Body of pancreas (tissue), 4 donors: Measurements from ENCODE around the gene TRPM2.

Experiments
- CTCF ChIP-seq, 7 experiments: fragments of 450-650 bp in 4 of 7; fragments of 200-600 bp in 3 of 7; sonication (generic) in 3 of 7; IDR thresholded peaks; one replicate each; pipeline ENCODE4 v1.5.1; 2016 to 2019; ENCODE audit warnings: antibody characterized with exemption in 7 of 7
- POLR2A ChIP-seq, 3 donors: fragments of 450-650 bp; IDR thresholded peaks; one replicate each; pipeline ENCODE4 v1.6.1; 2016; ENCODE audit warnings: antibody characterized with exemption in 3 of 3, mild to moderate bottlenecking in 2 of 3

- TF ChIP-seq CTCF (IDR thresholded peaks at IDR 0.05) (no peak), POLR2A (IDR thresholded peaks at IDR 0.05) (no peak)
Measured at GRCh38 chr21:44305691-44306090, 47.7 kb upstream of the TRPM2 start.
